ENCODE results near the gene SLC16A5. TPM values are rescaled to one million over a fixed set of nuclear protein-coding genes. Genes with fewer than 3 reads are reported as not detected.
A peak's percentile ranks its signal among the peaks of the same experiment; 100 is the strongest.

The SLC16A5 gene
- total and polyA plus RNA-seq, 2 donors (not counting 1 experiment from before 2014, with no cell fraction given): 9.3 to 14.5 TPM

- H3K27ac ChIP-seq (ENCODE audit: low read length in 2 of 2): peak overlapping the region in 1 of 2 donors; percentile 65
- intact Hi-C loops (cut with micrococcal nuclease): loop anchor here (1.0 to 2.0 kb wide), 6 partner anchors 18 to 107 kb away; partner anchors contain the start of genes ARMC7, ATP5PD, KCTD2 and NT5C
- CTCF ChIA-PET: interaction anchor here (1.5 kb wide), 2 partner anchors 22 to 39 kb away, joined by 5 to 14 read pairs; partner anchors contain the start of gene NT5C
Measured at GRCh38 chr17:75153780-75154194, 66.0 kb downstream of the SLC16A5 start.

More at GRCh38 chr17:75153780-75154194, 66.0 kb downstream of the SLC16A5 start:
- Histone ChIP-seq H4K20me1 (ENCODE audit: control insufficient read depth, insufficient read depth, low read length, poor library complexity, severe bottlenecking) (peaks cover 8% of the 10 kb centered on the region), H3K36me3 (replicated peaks in 1 of 2; ENCODE audit: control extremely low read depth in 1 of 2, control insufficient read depth in 1 of 2, extremely low read depth in 1 of 2, insufficient read depth in 2 of 2, low read length in 1 of 2) (no peaks in the 10 kb centered on the region), H3K9ac (ENCODE audit: low read length) (peak overlapping the region; percentile 80), H3K4me2 (replicated peaks; ENCODE audit: low read depth, low read length, poor library complexity, severe bottlenecking) (peak overlapping the region; percentile 99), H3K79me2 (ENCODE audit: control insufficient read depth, insufficient read depth, low read length) (peaks cover 41% of the 10 kb centered on the region), H3K4me1 (ENCODE audit: control insufficient read depth in 2 of 2, insufficient read depth in 2 of 2, low read length in 2 of 2) (peaks cover 15 to 27% of the 10 kb centered on the region in 2 donors), H3K9me3 (ENCODE audit: control extremely low read depth in 1 of 3, control insufficient read depth in 2 of 3, insufficient read depth in 1 of 3, low read length in 2 of 3) (no peaks in the 10 kb centered on the region), H2AFZ (ENCODE audit: insufficient read depth, low read depth, low read length, poor library complexity, severe bottlenecking) (peak overlapping the region; percentile 75), H3K27me3 (replicated peaks in 1 of 4; ENCODE audit: control extremely low read depth in 1 of 4, control insufficient read depth in 3 of 4, insufficient read depth in 4 of 4, low read length in 3 of 4) (no peaks in the 10 kb centered on the region), H3K4me3 (ENCODE audit: control extremely low read depth in 1 of 5, extremely low read depth in 1 of 5, insufficient read depth in 1 of 5, low read depth in 2 of 5, low read length in 4 of 5) (peak overlapping the region; percentile 69 to 83 (median 74))
- H3K27me3 Mint-ChIP-seq: no peaks in the 10 kb centered on the region
- peak overlapping the region; percentile 75 for H3K27ac Mint-ChIP-seq
- H3K4me3 Mint-ChIP-seq: peak overlapping the region; percentile 95
- TF ChIP-seq EZH2 (IDR thresholded peaks at IDR 0.05; ENCODE audit: borderline replicate concordance, insufficient read depth, low read depth, low read length, poor library complexity, severe bottlenecking) (no peak), CTCF (IDR thresholded peaks at IDR 0.05) (no peak)
- no peak for ATAC-seq (ENCODE audit: low read depth)
- peaks cover 30% of the 10 kb centered on the region for H3K4me1 Mint-ChIP-seq
- no peaks in the 10 kb centered on the region for H3K9me3 Mint-ChIP-seq (ENCODE audit: insufficient read depth)
- WGBS (ENCODE audit: insufficient coverage): under 1% methylated on average over 35 of the region's 35 CpGs
- no peak for DNase-seq
- POLR2A ChIA-PET: interaction anchor here (0.6 to 1.5 kb wide), 2 partner anchors 40 to 131 kb away, joined by 3 to 4 read pairs; no protein-coding TSS in a partner anchor
